Measurements from ENCODE around the gene AGBL4.

Gene AGBL4

DNA sequence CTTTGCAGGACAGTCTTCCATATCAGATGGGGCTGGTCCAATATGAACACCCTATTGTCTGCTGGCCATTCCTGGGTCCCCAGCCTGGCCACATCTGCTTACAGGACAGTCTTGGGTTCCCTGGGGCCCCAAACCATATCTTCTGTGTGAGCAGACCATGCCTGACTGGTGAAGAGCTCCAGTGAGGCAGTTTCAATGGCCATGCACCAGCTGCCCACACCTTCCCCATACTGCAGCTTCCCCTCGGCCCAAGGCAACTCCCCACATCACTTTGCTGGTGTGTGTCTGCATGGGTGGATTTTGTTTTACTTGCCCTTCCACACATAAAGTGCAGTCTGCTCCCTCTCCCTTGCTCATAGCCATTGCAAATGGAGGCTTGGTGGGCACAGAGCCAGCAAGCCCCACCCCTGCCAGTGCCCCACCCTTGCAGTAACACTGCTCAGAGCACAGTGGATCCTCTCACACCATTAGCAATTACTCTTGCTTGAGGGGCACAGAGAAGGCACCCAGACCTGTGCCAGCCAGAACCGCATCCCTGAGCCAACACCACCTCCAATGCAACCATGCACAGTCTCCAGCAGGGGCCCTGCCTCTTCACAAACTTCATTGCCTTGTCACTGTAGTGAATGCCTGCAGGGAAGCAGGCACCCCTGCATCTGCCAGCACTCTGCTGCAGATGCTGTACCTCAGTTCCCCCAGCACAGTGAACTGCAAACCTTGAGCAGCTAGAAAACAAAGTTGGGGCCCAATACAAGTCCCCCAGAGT, 772.6 kb downstream of the AGBL4 start:
- Histone ChIP-seq H3K9me2 (ENCODE audit: low read depth, low read length) (no peaks in the 10 kb centered on the region), H4K20me1 (ENCODE audit: insufficient read depth, low read length) (no peaks in the 10 kb centered on the region), H3K27ac (ENCODE audit: low read depth, low read length, poor library complexity, severe bottlenecking) (no peak overlapping the region), H3F3A (ENCODE audit: insufficient read depth, low read length) (no peaks in the 10 kb centered on the region), H3K36me3 (ENCODE audit: insufficient read depth, low read length) (no peaks in the 10 kb centered on the region), H3K27me3 (ENCODE audit: insufficient read depth, low read length) (no peaks in the 10 kb centered on the region), H2AFZ (ENCODE audit: low read length) (no peak overlapping the region), H3K79me2 (ENCODE audit: insufficient read depth, low read length) (no peaks in the 10 kb centered on the region), H3K9ac (ENCODE audit: low read length) (no peak overlapping the region), H3K4me2 (ENCODE audit: low read length) (no peak overlapping the region), H3K4me3 (ENCODE audit: low read depth, low read length, poor library complexity, severe bottlenecking) (no peak overlapping the region), H3K4me1 (ENCODE audit: insufficient read depth, low read length, severe bottlenecking) (no peaks in the 10 kb centered on the region), H3K9me3 (ENCODE audit: low read length) (no peaks in the 10 kb centered on the region)
- no peak for TF ChIP-seq EZH2 (IDR thresholded peaks at IDR 0.05; ENCODE audit: borderline replicate concordance, low read length)
- TF ChIP-seq, protein P1, sequence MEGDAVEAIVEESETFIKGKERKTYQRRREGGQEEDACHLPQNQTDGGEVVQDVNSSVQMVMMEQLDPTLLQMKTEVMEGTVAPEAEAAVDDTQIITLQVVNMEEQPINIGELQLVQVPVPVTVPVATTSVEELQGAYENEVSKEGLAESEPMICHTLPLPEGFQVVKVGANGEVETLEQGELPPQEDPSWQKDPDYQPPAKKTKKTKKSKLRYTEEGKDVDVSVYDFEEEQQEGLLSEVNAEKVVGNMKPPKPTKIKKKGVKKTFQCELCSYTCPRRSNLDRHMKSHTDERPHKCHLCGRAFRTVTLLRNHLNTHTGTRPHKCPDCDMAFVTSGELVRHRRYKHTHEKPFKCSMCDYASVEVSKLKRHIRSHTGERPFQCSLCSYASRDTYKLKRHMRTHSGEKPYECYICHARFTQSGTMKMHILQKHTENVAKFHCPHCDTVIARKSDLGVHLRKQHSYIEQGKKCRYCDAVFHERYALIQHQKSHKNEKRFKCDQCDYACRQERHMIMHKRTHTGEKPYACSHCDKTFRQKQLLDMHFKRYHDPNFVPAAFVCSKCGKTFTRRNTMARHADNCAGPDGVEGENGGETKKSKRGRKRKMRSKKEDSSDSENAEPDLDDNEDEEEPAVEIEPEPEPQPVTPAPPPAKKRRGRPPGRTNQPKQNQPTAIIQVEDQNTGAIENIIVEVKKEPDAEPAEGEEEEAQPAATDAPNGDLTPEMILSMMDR (IDR thresholded peaks at IDR 0.05; ENCODE audit: low read length), result no peak

DNA sequence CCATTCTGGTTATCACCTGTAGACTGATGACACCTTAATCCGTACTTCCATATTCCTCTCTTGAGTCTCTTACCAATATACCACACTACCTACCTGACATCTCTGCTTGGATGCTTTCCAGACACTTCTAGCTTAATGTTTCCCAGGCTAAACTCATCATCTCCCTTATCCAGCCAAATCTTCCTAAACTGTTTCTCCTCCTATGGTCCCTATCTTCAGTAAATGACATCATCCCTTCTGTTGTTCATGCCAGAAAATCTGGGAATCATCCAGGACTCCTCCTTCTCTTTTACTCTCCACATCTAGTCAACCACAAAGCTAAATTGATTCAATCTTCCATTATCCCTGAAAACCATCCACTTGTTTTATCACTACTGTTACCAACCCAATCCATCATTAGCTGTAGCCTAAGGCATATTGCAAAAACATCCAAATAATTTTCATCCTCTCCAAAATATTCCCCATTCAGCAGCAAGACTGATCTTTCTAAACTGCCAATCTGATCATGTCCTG, 783.0 kb downstream of the AGBL4 start:
- TF ChIP-seq, protein P1 (IDR thresholded peaks at IDR 0.05; ENCODE audit: low read length), result no peak
- TF ChIP-seq EZH2 (IDR thresholded peaks at IDR 0.05; ENCODE audit: borderline replicate concordance, low read length), result no peak
- Histone ChIP-seq H3F3A (ENCODE audit: insufficient read depth, low read length) (no peaks in the 10 kb centered on the region), H3K4me3 (ENCODE audit: low read depth, low read length, poor library complexity, severe bottlenecking) (no peak overlapping the region)

DNA sequence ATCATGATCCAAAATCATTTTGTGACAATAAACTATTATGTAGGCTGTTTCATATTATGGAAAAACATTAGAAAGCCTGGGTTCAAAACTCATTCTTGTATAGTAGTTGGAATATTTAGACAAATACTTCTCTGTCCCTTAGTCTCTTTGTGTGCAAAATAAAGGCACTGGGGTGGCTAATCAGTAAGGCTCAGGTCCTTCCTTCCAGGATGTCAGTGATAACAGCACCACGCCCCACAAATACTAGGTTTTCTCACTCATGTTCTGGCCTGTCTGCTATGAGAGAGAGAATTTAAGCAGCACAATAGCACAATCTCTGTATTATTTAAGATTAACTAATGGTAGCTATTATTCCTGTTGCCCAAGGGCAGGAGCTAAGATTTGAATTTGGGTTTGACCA, 788.8 kb downstream of the AGBL4 start:
- Histone ChIP-seq H3F3A (ENCODE audit: insufficient read depth, low read length) (no peaks in the 10 kb centered on the region), H3K4me1 (ENCODE audit: insufficient read depth, low read length, severe bottlenecking) (no peaks in the 10 kb centered on the region), H3K36me3 (ENCODE audit: insufficient read depth, low read length) (no peaks in the 10 kb centered on the region), H4K20me1 (ENCODE audit: insufficient read depth, low read length) (no peaks in the 10 kb centered on the region), H3K27ac (ENCODE audit: low read depth, low read length, poor library complexity, severe bottlenecking) (no peak overlapping the region), H3K9me3 (ENCODE audit: low read length) (no peaks in the 10 kb centered on the region), H2AFZ (ENCODE audit: low read length) (no peak overlapping the region), H3K9ac (ENCODE audit: low read length) (no peak overlapping the region), H3K27me3 (ENCODE audit: insufficient read depth, low read length) (no peaks in the 10 kb centered on the region), H3K9me2 (ENCODE audit: low read depth, low read length) (no peaks in the 10 kb centered on the region), H3K79me2 (ENCODE audit: insufficient read depth, low read length) (no peaks in the 10 kb centered on the region), H3K4me3 (ENCODE audit: low read depth, low read length, poor library complexity, severe bottlenecking) (no peak overlapping the region), H3K4me2 (ENCODE audit: low read length) (no peak overlapping the region)
- TF ChIP-seq EZH2 (IDR thresholded peaks at IDR 0.05; ENCODE audit: borderline replicate concordance, low read length), result no peak
- TF ChIP-seq, protein P1 (IDR thresholded peaks at IDR 0.05; ENCODE audit: low read length), result no peak

More for the DNA sequence above, 783.0 kb downstream of the AGBL4 start:
- no peak overlapping the region for H3K4me2 ChIP-seq (ENCODE audit: low read length)
- no peaks in the 10 kb centered on the region for H3K9me2 ChIP-seq (ENCODE audit: low read depth, low read length)
- H3K4me1 ChIP-seq (ENCODE audit: insufficient read depth, low read length, severe bottlenecking), result no peaks in the 10 kb centered on the region
- H3K36me3 ChIP-seq (ENCODE audit: insufficient read depth, low read length), result no peaks in the 10 kb centered on the region
- H3K79me2 ChIP-seq (ENCODE audit: insufficient read depth, low read length), result no peaks in the 10 kb centered on the region
- H3K27ac ChIP-seq (ENCODE audit: low read depth, low read length, poor library complexity, severe bottlenecking), result no peak overlapping the region
- no peak overlapping the region for H3K9ac ChIP-seq (ENCODE audit: low read length)
- H3K9me3 ChIP-seq (ENCODE audit: low read length), result no peaks in the 10 kb centered on the region
- H3K27me3 ChIP-seq (ENCODE audit: insufficient read depth, low read length), result no peaks in the 10 kb centered on the region
- H2AFZ ChIP-seq (ENCODE audit: low read length), result no peak overlapping the region
- no peaks in the 10 kb centered on the region for H4K20me1 ChIP-seq (ENCODE audit: insufficient read depth, low read length)

Data from OCI-LY1 (cell line).